Esophagus squamous epithelium (tissue), 4 donors: Measurements from ENCODE around the gene GABBR2.
"Not testable (repeated sequence)": the region's sequence is repeated elsewhere in the genome, so short reads cannot be mapped to it uniquely, and the experiment has no call there.

Experiments used
- CTCF ChIP-seq, 6 experiments: fragments of 450-650 bp in 4 of 6; fragments of 200-600 bp in 2 of 6; sonication (generic) in 2 of 6; IDR thresholded peaks; one replicate each; pipeline ENCODE4 v1.5.1; 2016 to 2019; ENCODE audit warnings: antibody characterized with exemption in 6 of 6, mild to moderate bottlenecking in 4 of 6, moderate library complexity in 4 of 6
- POLR2A ChIP-seq, 4 donors: fragments of 450-650 bp; IDR thresholded peaks; one replicate each; pipeline ENCODE4 v1.6.1; 2017; ENCODE audit warnings: antibody characterized with exemption in 4 of 4, mild to moderate bottlenecking in 4 of 4, moderate library complexity in 3 of 4

- TF ChIP-seq POLR2A, CTCF (IDR thresholded peaks at IDR 0.05): not testable (repeated sequence)
Observed at GRCh38 chr9:98270284-98270683, 438.5 kb downstream of the GABBR2 start.
